Dermis blood vessel endothelial cell (primary cell): ENCODE results near the gene MUSTN1. TPM values are rescaled to one million over a fixed set of nuclear protein-coding genes. Genes with fewer than 3 reads are reported as not detected.
A peak's percentile ranks its signal among the peaks of the same experiment; 100 is the strongest.

Experiments
- DNase-seq: peaks from one replicate; pipeline ENCODE4 v3.0.0; 2010
- total RNA-seq: library from RNA; depleted of rRNA; stranded (reverse); fragments of >200 nt; gene quantifications from 2 replicates; pipeline ENCODE4 v1.2.3, GENCODE V29; 2014

MUSTN1 gene
- total RNA-seq, 1 donor from 2014 or later: not detected

GRCh38 chr3:52798978-52799476, 35.8 kb downstream of the MUSTN1 start:
- DNase-seq: peak; percentile 48

GRCh38 chr3:52798376-52798977, 36.3 kb downstream of the MUSTN1 start:
- DNase-seq: no peak

- no peak for DNase-seq
These were observed 38.4 kb downstream of the MUSTN1 start for GRCh38 chr3:52796411-52796810.

- no peak for DNase-seq
These were observed 39.4 kb downstream of the MUSTN1 start for GRCh38 chr3:52795298-52795900.

GRCh38 chr3:52794612-52795099, 40.2 kb downstream of the MUSTN1 start, which contains the start of gene ITIH3:
Gene ITIH3, plus strand, starts transcription at chr3:52794796. Its CDS starts 8 bp downstream, at chr3:52794804.
- peak; percentile 11 for DNase-seq

GRCh38 chr3:52793702-52794611, 40.9 kb downstream of the MUSTN1 start:
- DNase-seq: no peak

GRCh38 chr3:52792961-52793695, 41.7 kb downstream of the MUSTN1 start:
- DNase-seq: no peak

- DNase-seq: no peak
These were observed 42.4 kb downstream of the MUSTN1 start for GRCh38 chr3:52792413-52792812.

GRCh38 chr3:52791928-52792327, 42.9 kb downstream of the MUSTN1 start:
- DNase-seq: no peak

GRCh38 chr3:52791366-52791765, 43.5 kb downstream of the MUSTN1 start:
- no peak for DNase-seq

GRCh38 chr3:52790741-52791140, 44.1 kb downstream of the MUSTN1 start:
- DNase-seq: no peak

GRCh38 chr3:52790337-52790736, 44.5 kb downstream of the MUSTN1 start:
- no peak for DNase-seq

- DNase-seq: no peak
These were observed 45.1 kb downstream of the MUSTN1 start for GRCh38 chr3:52789746-52790040.

GRCh38 chr3:52788890-52789745, 45.7 kb downstream of the MUSTN1 start:
- no peak for DNase-seq

- no peak for DNase-seq
These were observed 46.9 kb downstream of the MUSTN1 start for GRCh38 chr3:52787672-52788625.

GRCh38 chr3:52787246-52787645, 47.6 kb downstream of the MUSTN1 start:
- no peak for DNase-seq

- DNase-seq: no peak
These were observed 48.2 kb downstream of the MUSTN1 start for GRCh38 chr3:52786330-52787215.

- DNase-seq: no peak
These were observed 49.8 kb downstream of the MUSTN1 start for GRCh38 chr3:52784931-52785590.
